GM12875 (cell line): ENCODE results near the gene MTHFSD.

Source experiments
- H3K4me3 ChIP-seq: one replicate; pipeline ENCODE4 v1.5.1; 2011; ENCODE audit warnings: low read depth, low read length, control low read depth
- TF ChIP-seq, protein P1 (sequence below): IDR thresholded peaks from 2 replicates; pipeline ENCODE4 v1.5.1; 2011; ENCODE audit warnings: low read depth, mild to moderate bottlenecking, control low read depth, inconsistent platforms, low read length, moderate library complexity, borderline replicate concordance; ENCODE audit not compliant: insufficient read depth

Gene MTHFSD

DNA sequence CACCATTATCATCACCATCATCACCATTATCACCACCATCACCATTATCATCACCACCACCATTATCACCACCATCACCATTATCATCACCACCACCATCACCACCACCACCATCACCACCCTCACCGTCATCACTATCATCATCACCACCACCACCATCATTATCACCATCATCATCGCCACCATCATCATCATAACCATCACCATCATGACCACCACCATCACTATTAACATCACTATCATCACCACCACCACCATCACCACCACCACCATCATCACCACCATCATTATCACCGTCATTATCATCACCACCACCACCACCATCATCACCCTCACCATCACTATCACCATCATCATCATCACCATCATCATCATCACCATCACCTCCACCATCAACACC is 32.5 kb upstream of the MTHFSD start:
- no peak overlapping the region for H3K4me3 ChIP-seq
- TF ChIP-seq, protein P1, sequence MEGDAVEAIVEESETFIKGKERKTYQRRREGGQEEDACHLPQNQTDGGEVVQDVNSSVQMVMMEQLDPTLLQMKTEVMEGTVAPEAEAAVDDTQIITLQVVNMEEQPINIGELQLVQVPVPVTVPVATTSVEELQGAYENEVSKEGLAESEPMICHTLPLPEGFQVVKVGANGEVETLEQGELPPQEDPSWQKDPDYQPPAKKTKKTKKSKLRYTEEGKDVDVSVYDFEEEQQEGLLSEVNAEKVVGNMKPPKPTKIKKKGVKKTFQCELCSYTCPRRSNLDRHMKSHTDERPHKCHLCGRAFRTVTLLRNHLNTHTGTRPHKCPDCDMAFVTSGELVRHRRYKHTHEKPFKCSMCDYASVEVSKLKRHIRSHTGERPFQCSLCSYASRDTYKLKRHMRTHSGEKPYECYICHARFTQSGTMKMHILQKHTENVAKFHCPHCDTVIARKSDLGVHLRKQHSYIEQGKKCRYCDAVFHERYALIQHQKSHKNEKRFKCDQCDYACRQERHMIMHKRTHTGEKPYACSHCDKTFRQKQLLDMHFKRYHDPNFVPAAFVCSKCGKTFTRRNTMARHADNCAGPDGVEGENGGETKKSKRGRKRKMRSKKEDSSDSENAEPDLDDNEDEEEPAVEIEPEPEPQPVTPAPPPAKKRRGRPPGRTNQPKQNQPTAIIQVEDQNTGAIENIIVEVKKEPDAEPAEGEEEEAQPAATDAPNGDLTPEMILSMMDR, result no peak

DNA sequence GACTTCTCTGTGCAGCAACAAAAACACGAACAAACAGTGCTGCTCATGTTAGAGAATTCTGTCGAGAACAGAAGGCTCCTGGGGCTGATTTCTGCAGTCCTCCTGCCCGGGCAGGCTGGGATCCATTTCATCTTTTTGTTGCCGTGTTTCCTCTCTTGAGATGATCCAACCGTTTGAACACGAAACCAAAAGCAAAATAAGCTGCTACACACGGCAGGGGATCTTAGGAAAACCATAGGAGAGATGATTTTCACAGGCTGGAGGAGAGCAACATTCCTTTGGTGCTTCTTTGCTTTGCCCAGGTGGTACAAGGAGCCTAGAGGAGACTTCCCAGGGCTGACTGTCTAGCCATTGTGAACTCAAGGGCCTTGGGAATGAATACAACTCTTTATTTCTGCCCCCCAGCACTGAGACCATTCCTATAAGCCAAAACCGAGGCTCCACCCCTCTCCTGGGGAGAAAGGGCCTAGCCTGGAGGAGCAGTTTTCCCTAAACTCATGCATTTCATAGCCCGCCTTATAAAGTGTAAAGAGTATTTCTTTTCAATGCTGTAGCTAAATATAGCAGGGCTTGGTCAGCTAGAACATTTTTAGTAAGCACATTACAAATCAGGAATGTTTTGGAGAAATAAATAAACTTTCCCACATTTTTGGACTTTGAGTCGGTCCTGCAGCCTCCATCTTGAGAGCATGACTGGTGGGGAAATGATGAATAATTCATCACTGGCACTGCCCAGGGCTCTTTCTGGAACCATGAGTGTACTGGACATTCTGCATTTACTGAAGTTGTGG is 31.0 kb upstream of the MTHFSD start:
- no peak overlapping the region for H3K4me3 ChIP-seq
- TF ChIP-seq, protein P1, result no peak

DNA sequence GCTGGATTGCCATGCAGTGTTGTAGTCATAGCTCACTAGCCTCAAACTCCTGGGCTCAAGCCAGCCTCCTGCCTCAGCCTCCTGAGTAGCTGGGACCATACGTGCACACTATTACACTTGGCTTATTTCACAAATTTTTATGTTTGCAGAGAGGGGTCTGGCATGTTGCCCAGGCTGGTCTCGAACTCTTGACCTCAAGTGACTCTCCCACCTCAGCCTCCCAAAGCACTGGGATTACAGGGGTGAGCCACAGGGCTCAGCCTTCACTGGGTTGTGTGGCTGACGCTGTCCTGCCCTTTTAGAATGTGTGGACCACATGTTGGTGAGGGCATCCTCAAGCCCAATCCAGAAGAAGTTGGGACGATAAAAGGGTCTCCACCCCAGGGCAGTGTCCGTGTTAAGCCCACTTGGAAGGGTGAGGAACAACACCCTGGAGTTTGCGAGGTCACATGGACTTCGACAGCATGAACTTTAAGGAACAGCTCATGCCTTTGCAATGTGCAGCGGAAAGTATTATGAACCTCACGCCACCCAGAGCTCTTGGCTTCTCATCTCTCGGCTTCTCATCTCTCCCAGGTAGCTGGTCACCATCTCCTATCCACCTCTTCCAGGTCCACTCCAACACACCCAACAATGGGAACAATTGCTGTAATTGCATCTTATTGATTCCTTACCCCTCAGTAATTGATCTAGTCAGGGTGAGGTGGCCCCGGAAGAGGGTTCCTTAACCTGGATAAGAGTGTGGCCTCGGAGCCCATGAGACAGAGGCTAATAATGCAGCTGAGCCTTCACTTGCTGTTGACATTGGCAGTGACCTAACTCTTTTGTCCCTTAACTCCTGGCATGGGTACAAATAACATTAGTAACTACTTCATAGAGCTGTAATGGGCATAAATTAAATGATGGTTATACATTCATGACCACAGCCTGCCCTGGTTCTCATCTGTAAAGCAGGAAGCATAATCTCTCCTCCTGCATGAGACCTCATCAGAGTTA is 30.0 kb upstream of the MTHFSD start:
- TF ChIP-seq, protein P1, result no peak
- no peak overlapping the region for H3K4me3 ChIP-seq

GRCh38 chr16:86584071-86584685 is 29.1 kb upstream of the MTHFSD start:
- TF ChIP-seq, protein P1, result no peak
- no peak overlapping the region for H3K4me3 ChIP-seq

DNA sequence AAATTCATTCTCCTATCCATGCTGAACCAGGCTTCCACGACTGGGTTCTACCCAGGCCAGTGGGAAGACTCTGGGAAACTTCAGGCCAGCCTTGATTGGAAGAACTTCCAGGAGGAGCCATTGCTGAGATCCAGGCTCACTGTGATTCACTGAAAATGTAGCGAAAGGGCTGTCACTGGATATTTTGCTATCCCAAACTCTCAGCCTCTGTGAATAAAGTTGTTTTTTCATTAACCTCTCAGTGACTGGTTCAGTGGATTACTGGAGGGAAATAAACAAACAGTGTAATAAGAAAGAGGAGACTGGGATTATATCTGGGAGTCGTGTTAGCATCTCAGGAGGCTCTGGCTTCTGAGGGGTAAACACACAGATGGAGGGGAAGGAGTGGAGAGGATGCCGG is 26.4 kb upstream of the MTHFSD start:
- TF ChIP-seq, protein P1, result no peak
- no peak overlapping the region for H3K4me3 ChIP-seq

DNA sequence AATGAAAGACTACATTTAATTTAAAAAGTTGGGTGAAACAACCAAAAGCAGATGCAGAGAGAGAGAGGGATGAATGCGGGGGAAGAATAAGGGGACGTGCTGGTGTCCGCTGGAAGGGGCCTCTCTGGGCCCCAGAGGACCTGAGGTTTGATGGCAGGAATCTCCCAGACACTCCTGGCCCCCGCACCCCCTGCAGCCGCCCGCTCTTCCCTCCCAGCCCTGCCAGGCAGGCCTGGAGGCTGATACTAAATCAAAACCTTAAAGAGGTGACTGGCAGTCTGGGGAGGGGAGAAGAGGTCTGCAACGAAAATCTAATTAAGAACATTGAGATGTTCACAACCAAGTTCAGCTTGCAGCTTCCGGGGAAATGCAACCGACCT is 25.7 kb upstream of the MTHFSD start:
- no peak overlapping the region for H3K4me3 ChIP-seq
- TF ChIP-seq, protein P1, result no peak
